ENCODE data around the gene GPR62. TPM values are rescaled to one million over a fixed set of nuclear protein-coding genes. Genes with fewer than 3 reads are reported as not detected.
A peak's percentile ranks its signal among the peaks of the same experiment; 100 is the strongest.

The GPR62 gene
- 0.15 TPM in 1 of 2 replicates, not detected in the other for total RNA-seq
- polyA plus RNA-seq = 0.04 TPM in 1 of 2 replicates, not detected in the other
- 0.03 TPM in 1 of 2 replicates, not detected in the other for polyA plus RNA-seq (2011; cell fraction: cytosol; rRNA removed)
- polyA plus RNA-seq (2011; cell fraction: nucleus; rRNA removed) = 0.07 and 0.10 TPM in 2 replicates
- 0.09 TPM in 1 of 2 replicates, not detected in the other for polyA plus RNA-seq (2012)
- polyA minus RNA-seq = not detected in 2 replicates
- not detected for polyA minus RNA-seq (2011; cell fraction: cytosol; rRNA and poly(A)+ RNA removed)
- not detected in 2 replicates for polyA minus RNA-seq (2011; cell fraction: nucleus; rRNA and poly(A)+ RNA removed)
- Bru-seq, nascent RNA = percentile 17 among the genes with signal in this experiment
- percentile 13 among the genes with signal in this experiment for BruChase-seq, experiment 1, labeled RNA remaining after a 6-hour chase
- BruChase-seq, experiment 2, labeled RNA remaining after a 2-hour chase = not detected
- long read RNA-seq, partial matches to known transcripts = 0 of 1 reads
- long read RNA-seq, other reads (novel, unspliced or antisense) = 0 of 1 reads

- Histone ChIP-seq H3K9me3 (replicated peaks; ENCODE audit: control insufficient read depth, insufficient read depth, low read length) (no peaks in the 10 kb centered on the region), H3K36me3 (ENCODE audit: control insufficient read depth in 2 of 2, extremely low read depth in 1 of 2, insufficient read depth in 2 of 2, low read length in 2 of 2) (peaks cover 0 to 2% of the 10 kb centered on the region in 2 experiments), H2AFZ (ENCODE audit: low read depth, low read length) (peak within 1 kb of the TSS; percentile 85), H4K20me1 (replicated peaks; ENCODE audit: control insufficient read depth, extremely low read depth, insufficient read depth, low read length) (no peaks in the 10 kb centered on the region), H3K4me1 (ENCODE audit: control insufficient read depth, extremely low read depth, insufficient read depth, low read length) (no peaks in the 10 kb centered on the region), H3K27ac (ENCODE audit: insufficient read depth, low read depth, low read length) (no peak within 1 kb of the TSS), H3K9ac (replicated peaks; ENCODE audit: extremely low read depth, insufficient read depth, low read length) (no peak within 1 kb of the TSS), H3K4me3 (replicated peaks in 1 of 3; ENCODE audit: insufficient read depth in 1 of 3, low read depth in 1 of 3, low read length in 3 of 3) (peak within 1 kb of the TSS in 2 of 3 experiments; percentile 5 to 10), H3K79me2 (ENCODE audit: control insufficient read depth, insufficient read depth, low read length) (no peaks in the 10 kb centered on the region), H3K27me3 (ENCODE audit: control insufficient read depth in 2 of 2, insufficient read depth in 2 of 2, low read length in 2 of 2) (peaks cover 7 to 13% of the 10 kb centered on the region in 2 experiments), H3K9me1 (replicated peaks; ENCODE audit: control insufficient read depth, extremely low read depth, insufficient read depth, low read length) (no peaks in the 10 kb centered on the region), H3K4me2 (ENCODE audit: insufficient read depth, low read length) (peak within 1 kb of the TSS; percentile 67)
- ChIA-PET CTCF (no interaction called here), POLR2A (no interaction called here)
- TF ChIP-seq MAX (IDR thresholded peaks at IDR 0.05; ENCODE audit: insufficient read depth, insufficient read length) (no peak), POLR2AphosphoS5 (IDR thresholded peaks at IDR 0.05; ENCODE audit: insufficient read depth, low read depth, low read length) (peak; percentile 12), EZH2 (IDR thresholded peaks at IDR 0.05; ENCODE audit: borderline replicate concordance, low read depth, low read length, severe bottlenecking) (no peak), JUN (IDR thresholded peaks at IDR 0.05; ENCODE audit: borderline replicate concordance, insufficient read depth, insufficient read length, low read depth) (no peak), CTCF (IDR thresholded peaks at IDR 0.05; ENCODE audit: extremely low read depth in 1 of 2, insufficient read depth in 1 of 2, low read depth in 1 of 2, low read length in 2 of 2) (no peak), POLR2A (IDR thresholded peaks at IDR 0.05; ENCODE audit: low read depth, low read length) (no peak), GATA2 (IDR thresholded peaks at IDR 0.05; ENCODE audit: insufficient read depth, insufficient read length, low read depth, low read length) (no peak), FOS (IDR thresholded peaks at IDR 0.05; ENCODE audit: borderline replicate concordance, insufficient read depth, low read length) (no peak)
- no TSS peak for BruUV-seq (replicated peaks)
- dilution Hi-C loops (cut with MboI; ENCODE audit: extremely low pct_ligation_motif_present, low sequenced_read_pairs) = no loop called here
- FAIRE-seq (no peak), DNase-seq (ENCODE audit: low read depth, low spot score) (no peak)
- intact Hi-C loops (cut with micrococcal nuclease) = no loop called here
Measured at GRCh38 chr3:51955175-51955892, at the start of gene GPR62. GPR62 (plus strand) TSS chr3:51955381; CDS start chr3:51955653, 272 bp downstream.

Measured in endothelial cell of umbilical vein (primary cell).